NCI-H1048 (cell line): ENCODE results near the gene GREB1L.

Source experiments
- DNase-seq: peaks from one replicate; lab custom pipeline; 2025; lab: John Stamatoyannopoulos, UW

GREB1L gene

DNA sequence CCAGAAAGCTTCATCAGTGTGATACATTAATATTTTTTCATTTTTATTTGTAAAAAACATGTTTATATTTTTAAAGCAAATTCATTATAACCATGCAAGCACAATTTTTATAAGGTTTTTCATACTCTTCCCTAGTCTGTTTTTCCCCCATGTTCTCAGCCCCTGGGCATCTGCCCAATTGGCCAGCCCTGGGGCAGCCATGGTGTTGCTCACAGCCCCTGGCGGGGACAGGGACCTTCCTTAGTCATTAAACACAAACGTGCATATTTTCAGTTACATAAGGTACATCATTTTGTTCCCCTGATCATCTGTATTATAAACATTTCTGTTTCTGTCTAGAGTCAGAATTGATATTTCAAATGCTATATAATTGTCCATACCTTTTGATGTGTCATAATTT is 208.5 kb downstream of the GREB1L start:
- no peak for DNase-seq

DNA sequence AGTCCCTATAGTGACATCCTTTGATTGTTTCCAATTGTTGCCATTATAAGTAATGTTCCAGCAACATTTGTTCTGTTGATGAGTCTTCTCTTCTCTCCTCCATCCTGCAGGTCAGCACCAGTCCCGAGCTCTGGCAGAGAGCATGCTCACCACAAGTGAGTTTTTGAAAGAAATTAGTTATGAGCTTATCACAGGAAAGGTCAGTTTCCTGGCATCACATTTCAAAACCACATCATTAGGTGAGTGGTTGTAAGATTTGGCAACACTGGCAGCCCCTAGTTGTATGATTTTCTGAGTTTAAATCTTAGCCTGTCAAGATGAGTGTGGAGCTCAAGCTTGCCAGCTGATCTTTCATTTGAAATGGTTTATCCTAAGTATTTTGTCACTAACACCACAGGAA is 208.9 kb downstream of the GREB1L start:
- DNase-seq = no peak

DNA sequence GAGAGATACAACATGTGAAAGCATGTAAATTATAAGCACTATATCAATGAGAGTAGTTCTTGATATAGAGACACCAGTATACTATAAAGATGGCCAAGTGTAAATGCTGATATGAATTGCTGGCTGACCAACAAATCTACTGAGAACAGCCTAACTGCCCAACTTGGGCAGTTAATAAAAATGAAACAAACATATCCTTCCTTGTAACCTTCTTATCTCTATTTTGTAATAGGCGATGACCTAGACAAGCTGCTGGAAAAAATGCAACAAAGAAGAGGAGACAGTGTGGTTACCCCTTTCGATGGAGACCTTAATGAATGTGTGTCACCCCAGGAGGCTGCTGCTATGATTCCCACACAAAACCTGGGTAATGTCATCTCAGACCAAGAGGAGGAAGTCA is 209.8 kb downstream of the GREB1L start:
- no peak for DNase-seq

DNA sequence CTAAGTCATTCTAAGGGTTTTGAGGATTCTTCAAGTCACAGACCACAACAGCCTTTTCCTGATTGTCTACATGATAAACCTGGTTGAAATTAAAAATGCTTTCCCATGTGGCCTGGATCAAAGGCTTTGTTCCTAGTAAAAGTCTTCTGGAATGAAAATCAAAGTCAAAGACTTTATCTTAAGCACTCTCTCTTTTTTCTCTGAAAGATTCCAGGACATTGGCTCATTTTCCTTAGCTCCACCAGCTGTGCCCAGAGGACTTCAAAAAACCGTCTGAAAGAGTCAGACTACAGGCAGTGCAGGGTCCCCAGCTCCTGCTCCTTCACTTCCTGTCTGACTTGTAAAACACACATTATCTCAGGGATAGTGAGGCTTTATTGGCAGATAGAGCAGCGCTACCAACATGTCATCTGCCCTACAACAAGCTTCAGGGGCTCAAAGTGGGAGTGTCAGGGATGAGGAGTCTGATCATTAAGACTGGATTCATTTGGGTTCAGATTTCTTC is 210.3 kb downstream of the GREB1L start:
- no peak for DNase-seq

DNA sequence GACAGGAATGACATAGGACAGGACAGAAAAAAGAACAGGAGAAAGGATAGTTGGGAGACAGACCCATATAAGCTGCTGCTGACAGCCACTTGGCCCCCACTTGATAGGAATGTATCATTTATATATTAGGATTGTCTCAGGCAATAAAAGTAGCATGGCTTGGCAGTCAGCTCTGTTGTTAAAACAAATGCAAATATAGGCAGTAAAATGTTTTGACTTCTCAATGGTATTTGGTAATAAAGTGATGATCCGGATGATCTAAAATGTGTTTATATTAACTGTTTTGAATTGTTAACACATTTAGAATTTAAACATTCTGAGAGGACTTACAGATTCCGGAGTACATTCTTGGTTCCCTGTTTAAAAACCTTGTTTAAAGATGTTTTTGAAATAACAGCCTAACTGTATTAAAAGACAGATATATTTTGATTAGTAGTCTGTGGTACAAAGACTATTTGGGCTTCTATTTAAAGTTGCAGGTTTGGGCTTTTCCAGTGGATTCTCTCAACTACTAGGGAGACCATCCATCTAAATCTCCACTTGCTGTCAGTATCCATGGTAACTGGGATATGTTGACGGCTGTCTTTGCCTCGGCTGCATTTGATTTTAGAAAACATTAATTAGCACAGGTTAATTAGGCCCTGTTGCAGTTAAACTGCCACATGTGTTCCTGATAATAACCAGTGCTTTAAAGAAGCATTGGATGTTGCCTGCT is 210.9 kb downstream of the GREB1L start:
- no peak for DNase-seq

DNA sequence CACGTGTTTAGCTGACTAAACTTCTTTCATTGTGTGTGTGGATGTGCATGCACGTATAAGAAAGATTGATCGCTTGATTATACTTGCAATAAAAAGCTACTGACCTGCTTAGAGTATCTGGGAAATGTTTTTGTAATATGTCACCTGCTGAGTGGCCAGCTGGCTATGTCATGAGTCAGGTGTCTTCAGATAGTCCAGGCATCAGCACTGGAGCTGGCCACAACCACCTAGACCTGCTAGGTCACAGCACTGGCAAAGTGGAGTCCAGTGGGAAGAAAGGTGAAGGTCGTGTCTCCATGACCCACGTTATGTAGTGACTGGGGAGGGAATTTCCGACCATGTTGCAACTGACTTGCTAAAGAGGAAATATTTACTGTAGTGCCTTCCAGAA is 211.5 kb downstream of the GREB1L start:
- no peak for DNase-seq

DNA sequence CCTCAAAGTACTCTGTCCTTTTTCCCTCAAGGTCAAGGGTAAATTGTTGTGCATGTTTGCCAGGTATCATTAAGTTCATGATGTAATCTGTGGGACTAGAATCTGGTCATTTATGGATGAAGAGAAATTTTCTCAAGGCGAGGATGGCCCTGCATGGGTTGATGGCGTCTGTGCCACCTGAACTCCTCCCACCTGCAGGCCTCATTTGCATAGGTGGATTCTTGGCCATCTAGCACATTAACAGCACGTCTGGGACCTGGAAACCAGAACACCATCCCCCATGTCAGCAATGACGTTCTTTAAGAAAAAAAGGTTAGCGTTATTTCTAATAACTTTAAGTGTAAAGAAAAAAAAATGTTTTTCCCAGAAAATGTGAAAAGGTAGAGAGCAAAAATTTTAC is 212.7 kb downstream of the GREB1L start:
- no peak for DNase-seq

DNA sequence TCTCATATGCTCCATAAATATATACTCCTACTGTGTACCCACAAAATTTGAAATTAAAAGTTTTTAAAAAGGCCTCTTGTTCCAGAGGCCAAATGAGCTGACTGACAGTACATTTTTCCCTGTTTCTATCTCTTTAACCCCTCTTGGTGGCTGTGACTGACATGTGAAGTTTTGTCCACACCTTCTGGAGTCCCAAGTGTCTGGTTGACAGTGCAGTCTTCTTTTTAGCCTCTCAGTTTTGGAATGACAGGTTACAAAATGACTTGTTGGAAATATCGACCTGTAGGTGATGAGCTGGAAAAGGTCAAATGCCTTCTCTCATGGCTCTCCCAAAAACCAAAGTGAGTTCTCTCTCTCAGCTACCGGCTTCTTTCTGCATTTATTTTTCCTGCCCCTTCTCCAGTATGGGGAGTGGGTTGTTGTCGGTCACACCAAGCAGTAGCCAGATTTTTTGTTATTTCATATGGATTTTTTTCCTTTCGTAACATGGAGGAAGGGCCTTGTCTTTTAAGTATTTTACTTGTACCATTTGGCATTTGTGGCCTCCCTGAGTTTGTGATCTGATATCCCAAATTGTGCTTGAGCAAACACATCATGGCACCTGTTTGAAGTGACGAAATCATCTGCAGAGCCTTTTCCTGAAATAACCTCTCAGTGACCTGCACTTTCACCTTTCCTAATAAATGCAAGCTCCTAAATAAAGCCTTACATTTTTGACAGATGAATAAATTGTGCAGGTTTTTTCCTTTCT is 214.6 kb downstream of the GREB1L start:
- DNase-seq = no peak

DNA sequence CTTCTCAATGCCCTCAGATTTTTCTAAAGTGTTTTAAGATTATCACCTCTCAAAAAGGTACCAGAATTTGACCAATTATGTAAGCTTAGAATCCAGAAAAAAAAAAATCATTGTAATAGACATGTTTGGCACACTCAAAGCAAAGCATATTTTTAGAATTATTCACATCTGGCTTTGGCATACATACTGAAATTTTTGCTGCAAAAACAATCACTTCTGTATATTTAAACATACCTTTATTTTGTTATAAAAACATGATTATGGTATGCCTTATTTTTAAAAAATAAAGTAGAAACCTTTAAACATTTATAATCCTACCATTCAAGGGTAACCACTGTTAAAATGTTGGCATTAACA is 215.1 kb downstream of the GREB1L start:
- no peak for DNase-seq

DNA sequence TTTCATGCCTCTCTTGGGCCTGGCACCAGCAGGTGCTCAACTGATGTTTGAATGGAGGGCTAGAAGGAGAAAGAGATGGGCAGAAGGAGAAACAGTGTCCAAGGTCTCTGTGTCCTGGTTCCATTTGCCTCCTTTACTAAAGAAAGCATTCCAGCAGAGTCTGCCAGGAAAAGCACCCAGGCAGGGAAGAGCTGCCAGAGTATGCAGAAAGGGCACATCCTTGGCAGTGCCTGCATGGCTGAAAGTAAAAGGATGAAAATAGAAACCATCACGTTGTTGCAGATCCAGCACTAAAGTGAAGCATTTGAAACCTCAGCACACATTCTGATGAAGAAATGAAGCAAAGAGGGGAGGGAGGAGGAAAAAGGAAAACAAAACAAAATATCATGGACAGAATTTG is 216.3 kb downstream of the GREB1L start:
- no peak for DNase-seq

DNA sequence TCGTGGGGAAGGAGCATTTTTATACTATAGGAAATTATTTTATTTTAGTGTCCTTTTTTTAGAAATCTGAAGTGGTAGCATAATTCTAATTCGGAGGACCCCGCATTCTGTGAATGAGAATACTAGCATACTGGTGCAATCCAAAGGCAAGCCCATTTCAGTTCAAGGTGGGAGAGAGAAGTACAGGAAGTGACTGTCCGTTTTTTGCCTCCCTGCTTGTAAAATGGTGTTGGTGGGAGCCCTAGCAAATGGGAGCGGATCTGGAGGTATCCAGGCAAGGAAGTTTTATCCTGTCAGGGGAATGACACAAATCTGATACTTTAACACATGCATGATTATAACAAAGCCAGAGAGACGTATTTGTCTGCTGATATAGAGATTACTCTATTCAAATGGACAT is 216.8 kb downstream of the GREB1L start:
- DNase-seq = no peak

DNA sequence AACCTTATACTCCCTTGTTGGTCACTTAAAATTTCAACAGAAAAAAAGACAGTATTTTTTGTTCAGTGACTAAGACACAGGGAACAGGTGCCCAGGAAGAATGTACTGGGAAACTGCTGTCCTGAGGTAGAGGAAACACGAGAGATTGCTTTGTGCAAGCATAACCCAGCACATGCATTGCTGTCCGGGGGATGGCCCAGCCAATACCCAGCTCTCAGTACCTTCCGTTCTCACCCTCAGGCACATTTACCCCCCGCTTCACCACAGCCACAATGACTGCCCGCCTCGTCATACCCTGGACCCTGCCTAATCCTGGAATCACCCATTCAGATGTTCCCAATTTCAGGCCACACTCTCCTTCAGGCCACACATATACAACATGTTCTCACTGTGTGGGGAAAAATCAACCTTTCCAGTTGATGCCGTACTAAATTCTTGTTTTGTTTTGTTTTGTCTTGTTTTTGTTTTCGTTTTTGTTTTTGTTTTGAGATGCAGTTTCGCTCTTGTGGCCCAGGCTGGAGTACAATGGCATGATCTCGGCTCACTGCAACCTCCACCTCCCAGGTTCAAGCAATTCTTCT is 217.8 kb downstream of the GREB1L start:
- DNase-seq = no peak

DNA sequence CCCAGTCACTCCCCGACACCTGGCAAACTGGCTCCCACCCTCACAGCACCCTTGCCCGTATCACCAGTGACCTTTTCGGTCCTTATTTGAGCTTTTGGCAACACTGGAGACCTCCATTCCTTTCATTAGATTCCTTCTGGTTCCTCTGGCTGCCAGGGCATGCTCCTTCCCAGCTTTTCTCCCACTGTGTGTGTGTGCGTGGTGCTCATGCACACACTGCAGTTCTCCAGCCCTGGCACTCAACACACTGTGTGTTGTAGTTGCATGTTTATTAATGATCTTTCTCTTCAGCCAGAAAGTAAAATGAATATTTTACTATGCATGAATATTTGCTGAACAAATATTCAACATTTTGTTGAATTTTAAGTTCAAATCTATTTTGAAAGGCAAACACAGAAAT is 219.4 kb downstream of the GREB1L start:
- no peak for DNase-seq

DNA sequence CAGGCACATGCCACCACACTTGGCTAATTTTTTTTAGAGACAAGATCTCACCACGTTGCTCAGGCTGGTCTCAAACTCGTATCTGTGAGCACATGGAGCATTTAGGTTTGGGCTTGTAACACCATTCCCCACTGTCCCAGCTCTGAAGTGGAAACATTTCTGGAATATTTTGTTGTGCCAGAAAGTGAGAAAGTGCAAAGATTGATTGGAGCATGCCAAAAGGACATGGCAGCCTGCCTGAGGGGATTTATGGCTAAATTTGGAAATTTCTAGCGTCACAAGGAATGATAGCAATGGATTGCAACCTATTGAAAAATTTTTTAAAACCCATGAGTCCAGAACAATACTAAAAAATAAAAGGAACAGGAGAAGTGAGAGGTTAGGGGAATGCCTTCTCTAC is 221.7 kb downstream of the GREB1L start:
- no peak for DNase-seq

DNA sequence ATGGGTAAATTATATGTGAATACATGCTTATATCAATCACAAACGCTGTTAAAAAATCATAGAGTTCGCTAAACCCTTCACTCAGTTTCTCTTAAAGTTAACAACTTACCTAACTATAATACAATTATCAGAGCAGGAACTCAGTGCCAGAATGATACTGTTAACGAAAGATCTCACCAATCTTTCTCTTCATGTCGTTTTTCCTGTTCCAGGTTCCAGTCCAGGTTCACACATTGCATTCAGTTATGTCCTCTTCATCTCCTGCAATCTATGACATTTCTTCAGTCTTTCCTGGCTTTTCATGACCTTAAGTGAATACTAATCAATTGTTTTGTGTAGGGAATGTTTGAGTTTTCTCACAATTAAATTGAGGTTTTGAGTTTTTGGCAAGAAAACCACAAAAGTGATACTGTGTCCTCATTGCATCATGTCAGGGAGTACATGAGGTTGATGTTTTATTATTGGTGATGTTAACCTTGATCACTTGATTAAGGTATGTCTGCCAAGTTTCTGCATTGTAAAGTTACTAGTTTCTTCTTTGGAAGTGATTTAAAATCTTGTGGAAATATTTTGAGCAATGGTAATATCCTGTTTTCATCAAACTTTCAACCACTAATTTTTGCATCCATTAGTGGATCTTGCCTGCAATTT is 226.6 kb downstream of the GREB1L start:
- no peak for DNase-seq

DNA sequence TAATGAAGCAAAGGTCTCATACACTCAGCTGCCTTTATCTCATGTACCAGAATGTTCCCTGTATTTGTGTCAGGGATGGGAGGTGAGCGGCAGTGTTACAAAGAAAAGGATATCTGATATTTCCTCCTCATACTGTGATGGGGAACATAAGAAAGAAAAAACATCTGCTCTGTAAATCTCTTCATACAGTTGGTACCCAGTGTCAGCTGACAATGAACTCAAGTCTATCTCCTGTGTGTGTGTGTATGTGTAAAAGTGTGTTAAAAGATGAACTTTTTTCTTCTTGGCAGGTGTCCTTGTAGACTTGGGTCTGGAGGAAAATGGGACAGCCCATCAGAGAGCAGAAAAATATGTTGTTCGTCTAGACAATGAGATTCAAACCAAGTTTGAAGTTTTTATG is 230.7 kb downstream of the GREB1L start:
- no peak for DNase-seq

DNA sequence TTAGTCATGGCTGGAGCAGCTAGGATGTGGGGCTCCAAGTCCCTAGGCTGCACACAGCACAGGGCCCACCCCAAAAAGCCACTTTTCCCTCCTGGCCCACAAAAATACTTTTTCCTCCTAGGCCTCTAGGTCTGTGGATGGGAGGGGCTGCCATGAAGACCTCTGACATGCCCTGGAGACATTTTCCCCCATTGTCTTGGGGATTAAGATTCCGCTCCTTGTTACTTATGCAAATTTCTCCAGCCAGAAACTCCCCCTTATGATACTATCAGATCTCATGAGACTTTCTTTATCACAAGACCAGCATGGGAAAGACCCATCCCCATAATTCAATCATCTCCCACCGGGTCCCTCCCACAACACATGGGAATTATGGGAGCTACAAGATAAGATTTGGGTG is 232.6 kb downstream of the GREB1L start:
- no peak for DNase-seq

DNA sequence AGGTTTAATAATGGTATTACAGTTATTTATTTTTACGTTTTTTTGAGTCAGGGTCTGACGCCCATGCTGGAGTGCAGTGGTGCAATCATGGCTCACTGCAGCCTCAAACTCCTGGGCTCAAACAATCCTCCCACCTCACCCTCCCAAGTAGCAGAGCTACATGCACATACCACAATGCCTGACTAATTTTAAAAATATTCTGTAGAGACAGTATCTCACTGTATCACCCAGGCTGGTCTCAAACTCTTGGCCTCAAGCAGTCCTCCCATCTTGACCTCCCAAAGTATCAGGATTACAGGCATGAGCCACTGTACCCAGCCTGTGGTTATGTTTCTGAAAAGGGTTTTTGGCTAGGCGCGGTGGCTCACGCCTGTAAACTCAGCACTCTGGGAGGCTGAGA is 237.7 kb downstream of the GREB1L start:
- no peak for DNase-seq

DNA sequence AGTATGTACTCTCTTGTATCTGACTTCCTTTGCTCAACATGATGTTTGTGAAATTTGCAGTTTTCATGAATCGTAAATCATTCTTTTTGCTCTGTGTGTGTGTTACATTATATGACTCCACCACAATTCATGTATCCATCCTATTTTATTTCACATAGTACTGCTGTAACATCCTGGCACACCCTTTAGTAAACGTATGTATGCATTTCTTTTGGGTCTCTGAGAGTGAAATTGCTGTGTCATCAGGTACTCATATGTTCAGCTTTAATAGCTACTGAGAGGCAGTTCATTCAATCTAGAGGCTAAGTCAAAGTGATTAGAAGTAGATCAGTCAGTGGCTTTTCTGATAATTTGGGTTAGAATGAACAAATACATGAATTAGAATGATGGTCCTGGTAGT is 239.7 kb downstream of the GREB1L start:
- no peak for DNase-seq

DNA sequence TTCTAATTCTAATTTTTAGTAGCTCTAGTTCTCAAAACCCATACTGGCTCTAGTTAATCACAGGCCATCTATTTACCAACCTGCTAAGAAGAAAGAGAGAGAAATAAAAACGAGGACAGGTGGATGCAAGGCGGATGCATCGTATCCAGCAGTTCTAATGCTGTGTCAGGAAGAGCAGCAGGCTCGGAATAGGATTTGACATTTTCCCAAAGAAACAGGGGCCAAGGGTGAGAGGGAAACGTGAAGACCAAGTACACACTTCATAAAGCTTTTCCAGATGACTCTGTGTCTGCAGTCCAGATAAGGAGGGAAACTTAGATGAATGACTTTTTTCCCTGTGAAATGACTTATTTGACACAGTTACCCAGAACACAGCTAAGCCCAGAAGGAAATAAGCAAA is 241.0 kb downstream of the GREB1L start:
- no peak for DNase-seq

DNA sequence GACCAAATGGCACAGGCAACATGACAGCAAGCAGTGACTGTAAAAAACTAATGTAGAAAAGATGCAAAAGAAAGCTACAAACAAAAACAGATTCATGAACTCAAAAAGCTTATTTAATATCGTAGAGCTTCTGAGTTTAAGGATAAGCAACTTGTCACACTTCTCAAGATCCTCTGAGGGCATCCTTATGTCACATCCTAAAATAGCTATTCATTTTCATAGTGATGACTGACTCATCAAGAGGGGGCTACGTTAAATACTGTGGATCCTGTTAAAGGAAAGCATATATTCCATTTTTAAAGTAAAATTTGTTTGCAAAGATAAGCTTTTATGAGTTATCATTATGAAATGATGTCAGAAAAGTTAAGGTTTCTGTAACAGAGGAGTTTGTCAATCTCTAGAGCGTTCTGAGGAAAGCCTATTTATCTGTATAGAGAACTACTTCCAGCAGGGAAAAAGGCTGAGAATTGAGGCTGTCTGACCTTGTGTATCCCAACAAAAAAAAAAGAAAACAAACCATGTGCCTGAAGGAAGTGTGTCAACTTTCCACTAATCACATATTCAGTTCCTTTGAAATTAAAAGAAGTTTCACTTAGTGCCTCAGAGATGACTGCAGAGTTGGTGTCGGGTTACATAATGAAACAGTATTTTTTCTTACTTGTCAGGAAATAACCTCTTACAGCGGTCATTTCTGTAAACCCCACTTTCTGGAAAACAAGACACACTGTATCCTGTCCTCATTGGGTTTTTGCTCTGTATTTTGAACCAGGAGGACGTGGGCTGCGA is 243.0 kb downstream of the GREB1L start:
- DNase-seq = no peak

DNA sequence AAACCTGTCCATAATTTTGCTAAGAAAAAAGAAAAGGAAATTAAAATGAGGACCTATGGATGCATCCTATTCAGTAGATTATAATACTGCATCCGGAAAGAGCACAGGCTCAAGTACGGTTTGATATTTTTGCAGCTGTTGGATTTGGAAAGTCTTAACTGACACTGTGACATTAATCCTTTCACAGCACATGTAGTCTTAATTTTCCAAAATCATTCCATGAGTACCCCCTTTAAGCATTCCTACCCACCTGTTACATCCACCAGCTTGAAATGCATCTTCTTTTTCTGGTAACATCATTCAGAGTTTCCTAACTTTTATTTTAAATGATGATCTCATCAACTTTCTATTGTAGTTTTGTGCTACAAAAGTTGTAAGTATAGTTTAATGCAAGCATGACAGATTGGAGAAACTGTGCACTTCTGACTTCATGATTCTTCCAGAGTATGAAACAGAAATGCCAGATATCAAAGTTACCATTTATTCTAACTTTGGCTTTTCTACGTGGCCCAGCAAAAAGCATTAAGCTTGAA is 244.9 kb downstream of the GREB1L start:
- DNase-seq = no peak
